Neural progenitor cell (in vitro differentiated cells): ENCODE data around the gene POLDIP2.

ENCODE experiments used
- CTCF ChIP-seq: fragments of 200-600 bp; sonication (generic); IDR thresholded peaks from 2 replicates; pipeline ENCODE4 v1.5.1; 2017; ENCODE audit warnings: antibody characterized with exemption, mild to moderate bottlenecking
- EZH2 ChIP-seq: fragments of 200-600 bp; sonication (generic); IDR thresholded peaks from 2 replicates; pipeline ENCODE4 v1.6.1; 2017; ENCODE audit warnings: antibody characterized with exemption, mild to moderate bottlenecking, moderate library complexity

GRCh38 chr17:28386391-28386790, 29.1 kb upstream of the POLDIP2 start:
- no peak for TF ChIP-seq CTCF
- TF ChIP-seq EZH2 = no peak
